ENCODE measurements around the gene RNF220.
"Not testable (repeated sequence)": the region's sequence is repeated elsewhere in the genome, so short reads cannot be mapped to it uniquely, and the experiment has no call there.

RNF220 gene

GRCh38 chr1:44485229-44485933 is 80.3 kb downstream of the RNF220 start:
- DNase-seq (ENCODE audit: insufficient read length, low spot score) (no peak), FAIRE-seq (no peak)

GRCh38 chr1:44485934-44486460 is 80.9 kb downstream of the RNF220 start:
- no peak for DNase-seq (ENCODE audit: insufficient read length, low spot score)
- FAIRE-seq = no peak

- DNase-seq (ENCODE audit: insufficient read length, low spot score) (no peak), FAIRE-seq (no peak)
These were observed 84.4 kb downstream of the RNF220 start for GRCh38 chr1:44489481-44489880.

- DNase-seq (ENCODE audit: insufficient read length, low spot score) (no peak), FAIRE-seq (no peak)
These were observed 91.6 kb downstream of the RNF220 start for GRCh38 chr1:44496541-44497171.

GRCh38 chr1:44497422-44498170 is 92.5 kb downstream of the RNF220 start:
- no peak for DNase-seq (ENCODE audit: insufficient read length, low spot score)

GRCh38 chr1:44499306-44499705 is 94.3 kb downstream of the RNF220 start:
- FAIRE-seq (no peak), DNase-seq (ENCODE audit: insufficient read length, low spot score) (no peak)

More at GRCh38 chr1:44497422-44498170, 92.5 kb downstream of the RNF220 start:
- FAIRE-seq = no peak

GRCh38 chr1:44500181-44501046 is 95.4 kb downstream of the RNF220 start:
- FAIRE-seq (no peak), DNase-seq (ENCODE audit: insufficient read length, low spot score) (no peak)

- no peak for FAIRE-seq
- DNase-seq (ENCODE audit: insufficient read length, low spot score) = no peak
These were observed 96.2 kb downstream of the RNF220 start for GRCh38 chr1:44501047-44501890.

- not testable (repeated sequence) for FAIRE-seq; DNase-seq (ENCODE audit: insufficient read length, low spot score)
These were observed 97.8 kb downstream of the RNF220 start for GRCh38 chr1:44502823-44503222.

GRCh38 chr1:44503625-44504024 is 98.6 kb downstream of the RNF220 start:
- DNase-seq (ENCODE audit: insufficient read length, low spot score) (no peak), FAIRE-seq (no peak)

- no peak for DNase-seq (ENCODE audit: insufficient read length, low spot score)
These were observed 100.3 kb downstream of the RNF220 start for GRCh38 chr1:44505210-44505993.

GRCh38 chr1:44507490-44508396 is 102.7 kb downstream of the RNF220 start:
- DNase-seq (ENCODE audit: insufficient read length, low spot score) (no peak), FAIRE-seq (no peak)

More at GRCh38 chr1:44505210-44505993, 100.3 kb downstream of the RNF220 start:
- FAIRE-seq = no peak

- no peak for FAIRE-seq
- no peak for DNase-seq (ENCODE audit: insufficient read length, low spot score)
These were observed 103.3 kb downstream of the RNF220 start for GRCh38 chr1:44508397-44508745.

GRCh38 chr1:44511363-44511762 is 106.3 kb downstream of the RNF220 start:
- FAIRE-seq = no peak
- DNase-seq (ENCODE audit: insufficient read length, low spot score) = no peak

GRCh38 chr1:44511769-44512168 is 106.7 kb downstream of the RNF220 start:
- no peak for FAIRE-seq
- DNase-seq (ENCODE audit: insufficient read length, low spot score) = no peak

- DNase-seq (ENCODE audit: insufficient read length, low spot score) (no peak), FAIRE-seq (no peak)
These were observed 107.3 kb downstream of the RNF220 start for GRCh38 chr1:44512313-44512885.

GRCh38 chr1:44513111-44513510 is 108.1 kb downstream of the RNF220 start:
- no peak for DNase-seq (ENCODE audit: insufficient read length, low spot score)
- FAIRE-seq = no peak
